Activated T-cell treated with anti-CD3 and anti-CD28 coated beads for 4 hours (primary cell): Measurements from ENCODE around the gene STN1.

Experiments
- DNase-seq: peaks from one replicate; pipeline ENCODE4 v3.0.0-alpha.2; 2020

STN1 gene

DNA sequence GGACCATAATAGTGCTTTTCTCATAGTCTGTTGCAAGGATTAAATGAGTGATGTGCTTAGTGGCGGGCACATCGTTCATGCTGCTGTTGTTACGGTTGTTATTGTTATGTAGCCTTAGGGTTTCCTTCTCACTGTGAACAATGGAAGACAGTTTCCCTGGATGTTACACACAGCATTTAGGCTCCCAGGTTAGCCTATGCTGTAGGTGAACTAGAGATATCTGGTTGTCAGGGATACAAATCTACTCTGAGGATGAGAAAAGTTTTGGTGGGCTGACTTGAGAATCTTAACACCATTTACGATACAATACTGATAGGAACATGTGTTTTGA lies 77.3 kb downstream of the STN1 start:
- no peak for DNase-seq

DNA sequence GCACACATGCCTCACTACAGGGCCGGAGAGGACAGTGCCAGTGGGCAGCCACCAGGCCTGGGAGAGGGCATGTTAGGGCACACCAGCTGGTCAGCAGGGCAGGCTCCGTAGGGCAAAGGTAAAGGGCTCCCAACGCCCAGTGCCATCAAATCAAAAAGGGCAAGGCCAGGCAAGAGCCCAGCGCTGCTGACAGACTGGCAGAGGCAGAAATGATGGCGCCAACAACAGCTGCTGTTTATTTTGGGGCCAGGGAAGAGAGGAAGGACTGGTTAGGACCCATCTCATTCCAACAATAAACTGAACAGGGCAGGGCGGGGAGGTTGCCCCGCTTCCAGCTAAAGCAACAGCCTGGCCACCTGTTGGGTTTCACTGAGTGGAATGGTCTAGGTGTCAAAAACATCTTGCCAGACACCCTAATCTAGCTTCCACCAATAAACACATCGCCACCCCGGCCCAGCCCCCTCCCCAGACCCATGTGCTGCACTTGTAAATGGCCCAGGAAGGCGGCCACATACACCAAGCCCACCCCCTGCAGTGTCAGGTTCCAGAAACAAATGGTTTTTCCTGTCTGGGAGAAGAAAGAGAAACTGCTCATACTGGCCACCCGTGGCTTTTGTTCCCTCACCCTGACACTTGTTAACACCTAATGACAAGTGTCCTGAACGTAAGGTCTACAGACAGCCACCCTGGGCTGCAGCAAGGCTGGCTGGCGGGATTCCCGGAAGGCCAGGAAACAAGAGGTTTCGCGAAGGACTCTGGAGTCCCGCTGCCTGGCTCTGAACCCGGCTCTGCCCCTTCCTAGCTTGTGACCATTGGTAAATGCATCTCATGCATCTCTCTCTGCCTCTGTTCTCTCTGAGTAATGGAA lies 77.9 kb downstream of the STN1 start:
- DNase-seq: no peak

DNA sequence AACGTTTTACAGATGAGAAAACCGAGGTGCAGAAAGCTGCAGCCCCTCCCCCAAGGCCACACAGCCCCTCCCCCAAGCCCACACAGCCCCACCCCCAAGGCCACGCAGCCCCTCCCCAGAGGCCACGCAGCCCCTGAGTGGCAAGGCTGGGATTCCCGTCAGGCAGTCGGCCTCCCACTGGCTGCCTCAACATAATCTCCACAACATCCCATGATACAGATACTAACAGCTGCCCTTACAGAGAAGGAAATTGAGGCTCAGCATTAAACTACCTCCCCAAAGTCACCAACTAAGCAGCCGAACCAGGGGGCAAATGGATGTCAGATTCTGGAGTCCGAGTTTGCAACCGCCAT lies 78.5 kb downstream of the STN1 start:
- no peak for DNase-seq

DNA sequence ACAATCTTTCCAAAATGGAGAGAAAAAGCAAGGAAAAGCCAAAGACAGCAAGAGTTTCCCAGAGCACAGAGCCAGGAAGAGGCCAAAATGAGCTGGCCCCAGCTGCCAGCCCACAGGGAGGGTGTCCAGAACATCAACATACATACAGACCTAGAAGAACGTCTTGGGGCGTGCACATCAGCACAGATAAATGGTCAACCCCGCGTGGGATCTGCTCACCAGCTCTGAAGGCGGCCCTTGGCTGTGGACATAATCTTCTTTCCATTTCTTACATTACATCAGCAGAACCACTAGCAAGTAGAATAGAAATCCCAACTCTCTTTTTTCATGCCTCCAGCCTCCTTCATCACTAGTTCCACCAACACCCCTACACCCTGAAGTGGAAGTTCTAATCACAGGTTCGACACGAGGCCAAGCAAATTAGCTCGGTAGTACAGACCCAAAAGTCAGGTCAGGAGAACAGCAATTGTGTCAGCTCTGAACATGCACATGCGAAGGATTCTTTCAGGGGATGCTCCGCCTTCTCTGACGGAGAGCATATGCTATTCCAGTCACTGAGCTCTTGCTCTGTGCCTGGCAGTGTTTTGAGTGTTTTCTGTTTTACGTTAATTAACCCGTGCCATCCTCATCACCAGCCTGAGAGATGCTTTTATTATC lies 79.0 kb downstream of the STN1 start:
- no peak for DNase-seq

DNA sequence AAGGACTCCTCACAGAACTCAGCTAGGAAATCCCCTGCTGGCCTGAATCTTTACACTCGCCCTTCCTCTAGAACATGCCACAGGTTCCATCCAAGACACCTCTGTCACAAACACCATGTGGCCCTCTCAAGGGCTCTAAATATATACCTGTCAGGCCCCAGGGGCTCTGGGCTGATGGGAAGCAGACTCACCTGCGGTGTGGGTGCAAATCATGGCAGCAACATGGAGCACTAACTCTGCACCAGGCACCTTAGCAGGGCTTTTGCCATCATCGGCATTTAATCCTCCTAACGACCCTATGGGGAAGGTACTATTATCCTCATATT lies 80.0 kb downstream of the STN1 start:
- no peak for DNase-seq

DNA sequence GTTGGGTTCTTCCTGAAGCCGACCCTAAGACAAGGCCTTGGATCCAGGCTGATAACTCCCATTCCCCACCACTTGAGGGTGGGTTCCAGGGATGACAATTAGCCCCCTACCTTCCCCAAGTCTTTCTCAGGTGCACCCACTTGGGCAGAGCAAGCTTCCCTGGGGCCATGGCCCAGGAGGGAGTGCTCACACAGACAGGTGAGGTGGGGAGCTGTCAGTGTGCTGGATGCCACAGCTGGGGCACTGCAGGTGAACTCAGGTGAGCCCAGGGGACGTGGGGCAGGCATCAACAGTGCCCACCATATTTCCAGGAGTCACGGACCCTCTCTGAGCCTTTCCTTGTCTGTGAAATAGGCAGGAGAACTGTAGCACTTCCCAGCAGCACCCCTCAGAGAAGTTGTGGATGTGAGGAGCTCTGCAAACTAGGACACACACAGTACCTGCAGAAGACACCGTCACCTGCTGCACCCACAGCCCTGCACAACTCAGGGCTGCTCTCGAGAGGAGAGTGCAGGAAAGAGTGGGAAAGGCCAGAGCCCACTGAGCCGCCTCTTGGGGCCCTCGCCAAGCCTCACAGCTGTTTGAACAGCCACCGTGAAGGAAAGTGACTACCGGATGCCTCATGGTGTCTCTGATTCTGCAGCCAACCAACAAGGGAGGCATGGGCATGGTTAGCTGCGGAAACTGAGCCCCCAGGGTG lies 80.5 kb downstream of the STN1 start:
- no peak for DNase-seq

DNA sequence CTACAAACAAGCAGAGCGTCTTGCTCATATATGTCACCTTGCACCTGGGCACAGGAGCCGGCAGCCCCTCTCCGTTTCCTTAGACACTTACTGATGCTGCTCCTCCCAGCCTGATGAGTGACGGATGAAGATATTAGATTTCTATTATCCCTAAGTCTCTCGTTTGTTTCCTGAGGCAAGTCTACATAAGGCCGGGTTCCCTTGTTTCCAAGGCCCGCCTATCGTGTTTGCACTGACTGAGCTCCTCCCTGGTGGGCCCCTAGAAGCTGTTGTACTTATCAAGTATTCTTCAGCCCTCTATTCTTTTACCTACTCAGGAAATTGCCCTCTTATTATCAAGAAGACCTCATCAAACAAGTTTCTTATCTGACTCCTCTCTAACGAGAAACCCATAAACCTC lies 81.1 kb downstream of the STN1 start:
- no peak for DNase-seq

DNA sequence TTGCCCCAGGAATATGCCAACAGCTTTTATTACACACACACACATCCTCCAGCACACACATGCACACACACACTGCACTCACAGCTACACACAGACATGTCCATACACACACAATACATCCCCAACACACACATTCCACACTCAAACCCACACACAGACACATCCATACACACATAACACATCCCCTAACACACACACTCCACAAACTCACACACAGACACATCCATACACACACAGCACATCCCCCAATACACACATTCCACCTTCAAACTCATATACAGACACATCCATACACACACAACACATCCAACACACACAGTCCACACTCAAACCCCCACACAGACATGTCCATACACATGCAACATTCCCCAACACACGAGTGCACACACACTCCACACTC lies 81.7 kb downstream of the STN1 start:
- DNase-seq: no peak

DNA sequence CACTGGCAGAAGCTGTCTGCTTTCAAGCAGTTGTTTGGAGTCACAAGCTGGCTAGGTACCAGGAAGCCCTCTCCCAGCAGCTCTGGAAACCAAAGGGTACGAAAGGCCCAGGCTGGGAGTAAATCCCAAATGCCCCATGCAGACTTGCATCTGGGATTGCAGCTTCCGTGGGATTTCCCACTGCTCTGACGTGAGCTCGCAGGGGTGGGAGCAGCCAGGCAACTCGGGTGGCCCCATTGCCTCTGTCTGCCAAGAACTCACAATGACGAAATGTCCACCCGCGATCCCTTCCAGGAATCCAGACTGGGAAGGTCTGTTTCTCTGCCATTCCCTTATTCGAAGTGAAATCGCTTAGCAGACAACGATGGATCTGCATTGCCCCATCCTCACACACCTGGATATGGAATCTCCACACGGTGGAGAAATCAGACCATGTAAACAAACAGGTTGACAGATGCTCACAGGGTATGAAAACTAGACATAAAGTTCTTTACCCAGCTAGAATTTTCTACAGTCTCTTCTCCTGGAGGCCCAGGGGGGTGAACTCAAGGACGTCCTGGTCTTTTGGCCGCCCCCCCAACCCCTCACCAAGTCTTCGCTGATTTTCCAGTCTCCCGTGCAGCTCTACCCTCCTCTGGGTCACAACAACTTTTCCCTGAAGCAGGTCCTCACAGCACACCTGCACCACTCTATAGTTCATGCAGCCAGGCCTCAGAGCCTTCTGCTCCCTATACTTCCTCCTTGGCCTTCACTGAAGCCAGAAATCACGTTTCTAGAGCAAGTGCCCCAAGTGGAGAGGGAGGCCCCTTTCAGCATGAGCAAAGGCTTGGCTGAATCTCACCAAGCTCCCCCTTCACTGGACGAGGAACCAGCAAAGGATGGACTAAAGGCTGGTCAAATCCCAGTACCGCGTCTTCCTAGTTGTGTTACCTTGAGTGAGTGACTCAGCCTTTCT lies 82.6 kb downstream of the STN1 start:
- no peak for DNase-seq

DNA sequence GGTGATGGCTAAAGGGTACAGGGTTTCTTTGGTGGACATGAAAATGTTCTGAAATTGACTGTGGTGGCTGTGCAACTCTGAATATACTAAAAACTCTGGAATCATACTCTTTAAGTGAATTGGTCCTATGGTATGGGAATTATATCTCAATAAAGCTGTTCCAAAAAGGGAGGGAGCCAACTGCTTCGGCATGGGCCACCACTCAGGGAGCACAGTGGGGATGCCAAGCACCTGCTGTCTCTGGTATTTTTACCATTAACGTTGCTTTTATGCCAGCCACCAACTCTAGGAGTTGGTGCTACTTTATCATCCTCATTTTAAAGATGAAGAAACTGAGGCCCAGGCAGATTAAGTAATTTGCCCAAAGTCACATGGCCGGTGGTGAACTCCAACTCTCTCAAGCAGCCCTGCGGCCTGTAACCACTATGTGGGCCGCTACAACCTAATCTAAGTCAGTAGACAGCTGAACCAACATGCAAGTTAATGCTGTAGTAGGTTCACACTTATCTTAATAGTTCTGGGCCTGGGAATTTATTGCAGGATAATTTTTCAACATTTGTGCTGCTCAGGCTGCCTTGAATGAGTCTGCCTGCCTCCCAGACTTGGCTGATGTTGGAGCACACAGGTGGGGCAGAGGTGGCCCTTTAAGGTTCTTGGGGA lies 83.4 kb downstream of the STN1 start:
- DNase-seq: no peak

DNA sequence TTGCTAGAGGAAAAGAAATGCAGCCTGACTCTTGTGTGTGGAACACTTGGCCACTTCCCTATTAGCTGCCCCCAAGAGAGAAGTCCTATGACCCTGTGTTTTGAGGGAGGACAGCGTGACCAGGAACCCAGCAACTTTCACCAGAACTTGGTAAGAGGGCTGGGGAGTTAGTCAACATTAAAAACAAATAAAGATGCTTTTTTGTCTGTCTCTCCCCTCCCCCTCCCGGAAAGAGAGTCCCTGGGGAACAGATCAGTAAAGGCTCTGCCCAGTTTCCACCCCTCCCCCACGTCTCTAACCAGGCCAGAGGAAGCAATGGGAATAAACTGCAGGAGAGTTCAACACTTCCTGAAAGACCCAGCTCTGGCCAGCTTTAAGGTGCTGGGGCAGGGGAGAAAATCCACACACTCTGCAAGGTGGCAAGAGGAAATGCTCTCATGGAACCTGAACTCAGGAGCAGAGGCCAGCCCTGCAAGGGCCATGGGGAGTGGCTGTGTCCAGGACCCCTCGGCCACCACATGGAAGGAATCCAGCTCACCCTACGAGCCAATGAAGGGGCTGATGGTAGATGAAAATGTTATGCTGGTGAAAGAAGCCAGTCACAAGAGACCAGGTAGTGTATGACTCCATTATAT lies 84.1 kb downstream of the STN1 start:
- no peak for DNase-seq

DNA sequence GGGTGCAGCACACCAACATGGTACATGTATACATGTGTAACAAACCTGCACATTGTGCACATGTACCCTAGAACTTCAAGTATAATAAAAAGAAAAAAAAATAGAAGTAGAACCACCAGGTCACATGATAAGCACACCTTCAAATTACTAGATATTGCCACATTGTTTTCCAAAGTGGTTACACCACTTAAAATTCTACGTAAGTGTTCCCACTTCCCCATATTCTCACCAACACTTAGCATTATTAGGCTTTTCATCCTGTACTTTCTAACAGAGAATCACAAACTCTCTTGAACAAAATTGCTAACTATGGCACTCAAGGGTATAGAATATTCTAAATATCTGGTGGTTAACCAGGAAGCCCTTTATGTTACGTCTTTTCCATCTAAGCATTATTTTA lies 85.2 kb downstream of the STN1 start:
- no peak for DNase-seq
